H1 (cell line): ENCODE results near the gene PAQR7.

Experiments used
- BRCA1 ChIP-seq: IDR thresholded peaks from 2 replicates; pipeline ENCODE4 v1.6.1; 2012; ENCODE audit warnings: low read depth, low read length, improper control_type of control experiment
- CBX5 ChIP-seq: fragments of 300-800, 300-1000 bp; sonication (generic); IDR thresholded peaks from 2 replicates; pipeline ENCODE4 v1.7.1; 2016; ENCODE audit warnings: antibody characterized with exemption, low read length, low read depth
- CHD2 ChIP-seq: IDR thresholded peaks from 2 replicates; pipeline ENCODE4 v1.6.1; 2012; ENCODE audit warnings: low read length, improper control_type of control experiment
- CREB1 ChIP-seq: IDR thresholded peaks from 2 replicates; pipeline ENCODE4 v1.6.1; 2012; ENCODE audit warnings: inconsistent platforms
- EZH2 ChIP-seq: fragments of 200-600 bp; sonication (generic); IDR thresholded peaks from 2 replicates; pipeline ENCODE4 v1.7.1; 2012; ENCODE audit warnings: low read depth, mild to moderate bottlenecking, moderate library complexity, low read length, inconsistent platforms; ENCODE audit not compliant: severe bottlenecking
- GABPA ChIP-seq: IDR thresholded peaks from 2 replicates; pipeline ENCODE4 v1.6.1; 2011; ENCODE audit warnings: mild to moderate bottlenecking, low read length, moderate library complexity, borderline replicate concordance; ENCODE audit not compliant: insufficient read depth
- JUND ChIP-seq: IDR thresholded peaks from 2 replicates; pipeline ENCODE4 v1.6.1; 2011; ENCODE audit warnings: mild to moderate bottlenecking, improper control_type of control experiment, low read length
- POLR2A ChIP-seq, 2 experiments: IDR thresholded peaks; 1 replicate in 1 of 2; 2 replicates in 1 of 2; pipeline ENCODE4 v1.6.1; 2011; ENCODE audit warnings: low read depth in 2 of 2, low read length in 2 of 2, mild to moderate bottlenecking in 2 of 2; ENCODE audit errors: control extremely low read depth in 1 of 2
- RXRA ChIP-seq: IDR thresholded peaks from 2 replicates; pipeline ENCODE4 v1.6.1; 2011; ENCODE audit warnings: low read depth, mild to moderate bottlenecking, low read length, moderate library complexity; ENCODE audit not compliant: insufficient read depth
- SIN3A ChIP-seq, 2 experiments: IDR thresholded peaks in 1 of 2; conservative IDR thresholded peaks in 1 of 2; 2 replicates each; pipeline ENCODE4 v1.6.1; 2011 to 2012; ENCODE audit warnings: low read length in 2 of 2, improper control_type of control experiment in 1 of 2, low read depth in 1 of 2, mild to moderate bottlenecking in 1 of 2
- ZNF274 ChIP-seq: IDR thresholded peaks from 2 replicates; pipeline ENCODE4 v1.7.0; 2012; ENCODE audit warnings: low read length, borderline replicate concordance; ENCODE audit errors: extremely low read depth
- TF ChIP-seq, protein P1 (sequence below): IDR thresholded peaks from 2 replicates; pipeline ENCODE4 v1.6.1; 2012; ENCODE audit warnings: low read length, inconsistent platforms
- TF ChIP-seq, protein P2 (sequence below), 3 experiments: IDR thresholded peaks; 1 replicate in 2 of 3; 2 replicates in 1 of 3; pipeline versions ENCODE4 v1.5.1 to v1.6.1; 2011; ENCODE audit warnings: low read length in 3 of 3, mild to moderate bottlenecking in 3 of 3, inconsistent platforms in 2 of 3, low read depth in 1 of 3, moderate library complexity in 1 of 3; ENCODE audit not compliant: insufficient read depth in 1 of 3; ENCODE audit errors: control extremely low read depth in 1 of 3
- TF ChIP-seq, protein P3 (sequence below): IDR thresholded peaks from 2 replicates; pipeline ENCODE4 v1.6.1; 2012; ENCODE audit warnings: inconsistent platforms

DNA sequence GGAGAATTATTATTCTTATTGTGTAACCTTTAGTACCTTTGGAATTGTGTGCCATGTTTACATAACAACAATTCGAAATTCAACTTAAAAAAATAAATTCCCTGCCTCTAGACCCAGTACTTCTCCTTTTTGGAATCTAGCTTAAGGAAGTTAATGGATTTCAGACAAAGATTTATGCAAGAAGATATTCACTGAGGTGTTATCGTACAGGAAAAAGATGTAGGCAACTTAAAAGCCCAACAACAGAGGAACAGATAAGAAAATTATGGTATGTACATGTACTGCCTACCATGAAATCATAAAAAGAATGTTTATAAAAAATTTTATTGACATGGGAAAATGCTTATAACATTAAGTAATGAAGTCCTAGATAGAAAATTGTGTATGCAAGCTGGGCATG is 48.9 kb upstream of the PAQR7 start:
- TF ChIP-seq JUND (no peak), SIN3A (conservative IDR thresholded peaks at IDR 0.05 in 1 of 2, IDR thresholded peaks at IDR 0.05 in 1 of 2; ENCODE audit: low read depth in 1 of 2, low read length in 2 of 2) (no peak), CREB1 (no peak), CHD2 (no peak), RXRA (no peak), GABPA (no peak), POLR2A (IDR thresholded peaks at IDR 0.05; ENCODE audit: control extremely low read depth in 1 of 2, low read depth in 2 of 2, low read length in 2 of 2) (no peak), BRCA1 (no peak), EZH2 (no peak), ZNF274 (no peak), CBX5 (no peak)
- TF ChIP-seq, protein P1, sequence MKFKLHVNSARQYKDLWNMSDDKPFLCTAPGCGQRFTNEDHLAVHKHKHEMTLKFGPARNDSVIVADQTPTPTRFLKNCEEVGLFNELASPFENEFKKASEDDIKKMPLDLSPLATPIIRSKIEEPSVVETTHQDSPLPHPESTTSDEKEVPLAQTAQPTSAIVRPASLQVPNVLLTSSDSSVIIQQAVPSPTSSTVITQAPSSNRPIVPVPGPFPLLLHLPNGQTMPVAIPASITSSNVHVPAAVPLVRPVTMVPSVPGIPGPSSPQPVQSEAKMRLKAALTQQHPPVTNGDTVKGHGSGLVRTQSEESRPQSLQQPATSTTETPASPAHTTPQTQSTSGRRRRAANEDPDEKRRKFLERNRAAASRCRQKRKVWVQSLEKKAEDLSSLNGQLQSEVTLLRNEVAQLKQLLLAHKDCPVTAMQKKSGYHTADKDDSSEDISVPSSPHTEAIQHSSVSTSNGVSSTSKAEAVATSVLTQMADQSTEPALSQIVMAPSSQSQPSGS = no peak
- TF ChIP-seq, protein P2, sequence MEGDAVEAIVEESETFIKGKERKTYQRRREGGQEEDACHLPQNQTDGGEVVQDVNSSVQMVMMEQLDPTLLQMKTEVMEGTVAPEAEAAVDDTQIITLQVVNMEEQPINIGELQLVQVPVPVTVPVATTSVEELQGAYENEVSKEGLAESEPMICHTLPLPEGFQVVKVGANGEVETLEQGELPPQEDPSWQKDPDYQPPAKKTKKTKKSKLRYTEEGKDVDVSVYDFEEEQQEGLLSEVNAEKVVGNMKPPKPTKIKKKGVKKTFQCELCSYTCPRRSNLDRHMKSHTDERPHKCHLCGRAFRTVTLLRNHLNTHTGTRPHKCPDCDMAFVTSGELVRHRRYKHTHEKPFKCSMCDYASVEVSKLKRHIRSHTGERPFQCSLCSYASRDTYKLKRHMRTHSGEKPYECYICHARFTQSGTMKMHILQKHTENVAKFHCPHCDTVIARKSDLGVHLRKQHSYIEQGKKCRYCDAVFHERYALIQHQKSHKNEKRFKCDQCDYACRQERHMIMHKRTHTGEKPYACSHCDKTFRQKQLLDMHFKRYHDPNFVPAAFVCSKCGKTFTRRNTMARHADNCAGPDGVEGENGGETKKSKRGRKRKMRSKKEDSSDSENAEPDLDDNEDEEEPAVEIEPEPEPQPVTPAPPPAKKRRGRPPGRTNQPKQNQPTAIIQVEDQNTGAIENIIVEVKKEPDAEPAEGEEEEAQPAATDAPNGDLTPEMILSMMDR (IDR thresholded peaks at IDR 0.05; ENCODE audit: control extremely low read depth in 1 of 3, insufficient read depth in 1 of 3, low read depth in 1 of 3, low read length in 3 of 3) = no peak
- TF ChIP-seq, protein P3, sequence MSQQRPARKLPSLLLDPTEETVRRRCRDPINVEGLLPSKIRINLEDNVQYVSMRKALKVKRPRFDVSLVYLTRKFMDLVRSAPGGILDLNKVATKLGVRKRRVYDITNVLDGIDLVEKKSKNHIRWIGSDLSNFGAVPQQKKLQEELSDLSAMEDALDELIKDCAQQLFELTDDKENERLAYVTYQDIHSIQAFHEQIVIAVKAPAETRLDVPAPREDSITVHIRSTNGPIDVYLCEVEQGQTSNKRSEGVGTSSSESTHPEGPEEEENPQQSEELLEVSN = no peak
